Muscle of arm (tissue), 12 donors: Measurements from ENCODE around the gene CHIT1. TPM values are rescaled to one million over a fixed set of nuclear protein-coding genes. Genes with fewer than 3 reads are reported as not detected.
A peak's percentile ranks its signal among the peaks of the same experiment; 100 is the strongest.

Experiments used
- DNase-seq: peaks from one replicate; pipeline ENCODE4 v3.0.0-alpha.2; 2013
- polyA plus RNA-seq, 12 donors: library from polyadenylated mRNA; unstranded; fragments of 120-200 nt; gene quantifications; one replicate each; pipeline ENCODE4 v1.2.1, GENCODE V29; 2013; ENCODE audit not compliant: insufficient read length in 12 of 12

The CHIT1 gene
- polyA plus RNA-seq, 12 donors = 0.20 to 0.91 (median 0.58) TPM; not detected in 2

DNA sequence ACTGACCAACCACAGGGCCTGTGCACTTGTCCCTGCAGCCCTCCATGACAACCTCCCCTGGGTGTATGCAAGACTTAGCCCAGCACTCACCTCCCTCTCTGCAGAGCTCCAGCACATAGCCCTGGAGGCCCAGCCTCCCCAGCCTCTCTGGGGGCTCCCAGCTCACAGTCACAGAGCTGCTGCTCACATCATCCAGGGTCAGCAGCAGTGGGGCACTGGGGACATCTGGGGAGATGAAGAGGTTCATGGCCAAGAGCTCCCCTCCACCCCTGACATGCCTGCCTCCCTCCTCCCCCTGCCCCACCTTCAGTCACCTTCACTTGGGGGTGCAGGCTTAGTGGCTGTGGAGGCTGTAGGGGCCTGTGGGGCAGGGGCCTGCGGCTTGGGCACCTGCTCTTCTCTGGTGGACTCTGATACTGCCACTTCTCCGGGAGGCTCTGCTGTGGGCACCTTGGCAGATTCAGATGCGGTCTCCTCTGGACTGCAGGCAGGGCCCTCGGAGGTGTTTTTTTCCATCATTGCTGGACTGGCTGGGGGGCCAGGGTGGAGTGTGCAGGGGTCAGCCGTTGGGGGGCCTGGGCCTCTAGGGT lies 54.1 kb downstream of the CHIT1 start, which contains the start of gene MYBPH:
MYBPH (minus strand) TSS at position 590 of the 590 bp plus-strand sequence; CDS start at position 519, 71 bp downstream.
- no peak for DNase-seq

DNA sequence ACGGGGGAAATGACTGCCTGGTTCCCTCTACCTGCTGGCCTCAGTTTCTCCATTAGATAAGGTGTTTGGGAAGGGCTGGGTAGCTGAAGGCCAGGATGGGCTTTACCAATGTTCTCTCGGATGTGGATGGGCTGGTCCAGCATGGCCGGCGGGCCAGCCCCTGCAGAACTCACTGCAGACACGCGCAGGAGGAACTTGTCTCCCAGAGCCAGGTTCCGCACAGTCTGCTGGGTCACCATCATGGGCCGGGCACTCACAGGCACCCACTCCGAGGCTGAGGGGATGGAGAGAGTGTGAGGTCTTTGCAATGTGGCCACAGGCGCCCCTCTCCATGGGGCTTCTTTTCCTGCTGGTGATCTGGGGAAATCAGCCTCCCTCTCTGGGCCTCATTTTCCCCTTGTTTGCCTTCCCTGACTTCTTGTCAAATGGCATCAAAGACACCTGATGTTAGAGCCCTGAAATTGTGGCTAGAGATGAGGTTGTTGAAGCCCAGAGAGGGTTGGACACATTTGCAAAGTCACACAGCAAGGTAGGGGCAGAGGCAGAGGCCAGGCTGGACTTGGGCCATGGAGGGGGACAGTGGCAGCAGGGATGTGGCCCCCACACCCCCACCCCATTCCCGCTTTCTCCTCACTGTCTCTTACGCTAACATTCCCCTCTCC lies 55.0 kb downstream of the CHIT1 start:
- no peak for DNase-seq

DNA sequence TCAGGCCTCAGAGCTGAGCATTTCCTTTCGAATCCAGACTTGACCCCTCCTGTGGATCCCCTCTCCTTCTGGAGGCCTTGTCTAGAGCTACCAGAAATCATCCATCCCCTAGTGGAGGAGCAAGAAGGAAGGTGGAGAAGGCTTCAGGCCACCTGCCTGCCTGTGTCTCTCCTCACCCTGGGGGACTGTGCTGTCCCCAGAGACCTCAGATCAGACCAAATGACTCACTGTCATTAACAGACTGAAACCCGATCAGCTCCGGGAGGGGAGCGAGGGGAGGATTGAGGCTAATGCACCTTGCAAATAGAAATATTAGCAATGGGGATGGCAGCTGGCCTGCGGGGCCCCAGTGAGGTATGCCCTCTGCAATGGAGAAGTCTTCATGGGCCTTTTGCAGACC lies 55.9 kb downstream of the CHIT1 start:
- no peak for DNase-seq

DNA sequence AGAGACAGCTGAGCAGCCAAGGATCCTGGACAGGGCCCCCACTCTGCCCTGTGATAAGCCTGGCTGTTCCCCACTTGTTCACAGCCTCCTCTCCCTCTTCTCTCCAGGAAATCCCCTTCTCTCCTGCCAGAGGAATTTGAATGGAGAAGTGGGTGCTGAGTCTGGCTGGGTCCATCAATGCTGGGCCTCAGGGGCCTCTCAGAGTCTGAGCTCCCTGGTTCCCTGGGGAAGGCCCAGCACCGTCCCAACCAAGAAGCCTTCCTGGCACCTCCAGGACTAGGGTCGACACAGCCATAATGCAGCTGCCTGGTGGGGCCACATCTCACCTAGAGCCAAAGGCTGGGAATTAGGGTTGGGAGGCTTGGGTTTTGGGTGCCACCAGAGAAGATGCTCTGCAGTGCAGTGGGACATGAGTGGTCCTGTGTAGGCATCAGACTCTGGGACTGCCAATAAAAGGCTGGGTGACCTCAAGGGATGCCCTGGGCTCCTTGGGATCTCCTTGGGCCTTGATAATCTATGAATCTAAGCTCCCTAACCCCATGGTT lies 56.4 kb downstream of the CHIT1 start:
- DNase-seq = no peak

DNA sequence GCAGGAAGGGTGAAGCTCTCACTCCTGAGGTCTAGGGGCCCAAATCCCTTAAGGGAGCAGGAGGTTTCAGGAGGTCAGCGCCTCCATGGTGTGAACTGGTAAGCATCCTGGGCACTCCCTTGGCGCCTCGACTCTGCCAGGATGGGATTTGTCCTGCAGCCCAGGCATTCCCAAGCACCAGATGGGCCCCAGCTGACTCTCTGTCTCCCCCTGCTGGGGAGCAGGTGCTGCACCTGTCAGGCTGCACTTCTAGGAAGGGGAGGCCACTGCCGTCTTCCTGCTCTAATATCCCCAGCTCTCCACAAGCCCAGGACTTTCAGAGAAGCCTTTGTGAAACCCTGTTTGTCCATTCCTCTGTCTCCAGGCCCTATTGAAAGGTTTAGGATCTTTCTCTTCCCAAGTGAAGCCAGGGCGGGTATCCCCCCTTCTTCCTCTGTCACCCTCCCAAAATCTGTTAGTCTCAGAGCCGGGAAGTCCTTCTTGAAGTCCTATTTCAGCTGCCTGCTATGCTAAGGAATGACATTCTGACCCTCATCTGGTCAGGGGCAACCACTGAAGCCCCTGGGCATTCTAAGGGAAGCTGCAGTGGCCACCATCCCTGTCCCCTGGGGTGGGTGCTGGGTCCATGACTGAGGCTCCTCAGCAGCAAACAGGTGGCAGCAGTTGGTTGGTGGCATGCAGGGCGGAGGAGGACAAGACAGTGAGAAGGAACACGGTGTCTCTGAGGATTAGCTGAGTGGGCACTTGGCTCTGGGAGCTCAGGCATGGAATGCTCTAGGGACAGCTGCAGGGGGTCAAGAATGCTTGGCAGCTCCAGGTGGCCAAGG lies 57.1 kb downstream of the CHIT1 start:
- DNase-seq = peak; percentile 34

DNA sequence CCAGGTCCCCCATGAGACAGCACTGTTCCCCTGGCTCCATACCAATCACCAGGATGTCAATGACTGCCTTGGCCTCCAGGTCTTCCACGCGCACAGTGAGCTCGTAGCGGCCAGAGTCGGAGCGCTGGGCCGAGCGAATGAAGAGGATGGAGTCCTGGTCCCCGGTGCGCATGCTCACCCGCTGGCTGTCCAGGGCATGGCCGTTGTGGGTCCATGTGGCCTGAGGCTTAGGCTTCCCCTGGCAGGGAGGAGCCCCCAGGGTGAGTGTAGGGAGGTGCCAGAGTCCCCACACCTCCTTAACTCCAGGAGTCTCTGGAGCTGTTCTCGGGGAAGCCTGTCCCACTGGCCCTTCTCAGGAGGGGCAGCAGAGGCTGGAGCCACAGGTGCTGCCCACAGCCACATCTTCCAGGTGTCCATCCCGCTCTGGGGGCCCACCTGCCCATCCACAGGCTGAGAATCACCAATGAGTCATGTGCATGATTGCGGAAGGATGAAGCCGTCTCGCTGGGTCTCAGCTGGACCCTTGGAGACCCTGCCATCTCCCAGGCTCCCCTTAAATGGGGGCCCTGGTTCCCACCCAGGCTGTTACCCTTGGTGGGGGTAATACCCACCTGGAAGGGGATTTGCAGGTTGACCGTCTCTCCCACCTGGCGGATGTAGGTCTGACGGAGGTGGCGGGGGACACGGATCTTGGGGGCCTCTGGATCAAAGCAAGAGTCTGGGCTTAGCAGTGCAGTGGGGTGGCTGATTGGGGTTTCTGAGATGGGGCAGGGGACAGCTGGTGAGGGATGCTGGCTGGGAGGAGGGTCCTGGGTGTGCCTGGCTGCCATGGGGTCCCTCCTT lies 57.9 kb downstream of the CHIT1 start:
- no peak for DNase-seq

DNA sequence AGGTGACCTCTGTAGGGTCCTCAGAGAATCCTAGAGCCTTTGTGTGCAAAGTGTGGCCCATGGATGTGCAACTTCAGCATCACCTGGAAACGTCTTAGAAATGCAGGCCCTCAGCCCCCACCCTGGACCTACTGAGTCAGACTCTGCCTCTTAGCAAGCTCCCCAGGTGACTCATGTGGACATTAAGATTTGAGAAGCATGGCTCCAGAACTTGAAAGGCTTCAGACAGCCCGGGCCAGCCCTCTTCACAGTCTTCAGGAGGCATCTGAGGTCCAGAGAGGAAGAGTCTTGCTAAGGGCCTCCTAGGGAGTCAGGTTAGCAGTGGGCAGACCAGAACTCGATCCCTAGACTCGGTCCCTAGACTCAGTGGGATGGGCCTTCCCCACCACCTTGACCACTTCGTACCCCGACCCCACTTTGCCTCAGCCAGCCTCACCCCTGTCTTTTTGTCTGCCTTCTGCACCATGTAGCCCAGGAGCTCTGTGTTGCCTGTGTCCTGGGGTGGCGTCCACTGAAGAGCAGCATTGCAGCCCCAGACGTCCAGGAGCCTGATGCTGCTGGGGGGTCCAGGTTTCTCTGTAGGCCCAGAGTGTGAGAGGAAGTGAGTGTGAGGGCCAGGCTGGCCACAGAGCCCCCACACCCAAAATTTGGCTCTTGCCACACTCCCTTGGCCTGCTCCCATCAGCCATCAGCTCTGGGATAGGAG lies 58.7 kb downstream of the CHIT1 start:
- DNase-seq = no peak

DNA sequence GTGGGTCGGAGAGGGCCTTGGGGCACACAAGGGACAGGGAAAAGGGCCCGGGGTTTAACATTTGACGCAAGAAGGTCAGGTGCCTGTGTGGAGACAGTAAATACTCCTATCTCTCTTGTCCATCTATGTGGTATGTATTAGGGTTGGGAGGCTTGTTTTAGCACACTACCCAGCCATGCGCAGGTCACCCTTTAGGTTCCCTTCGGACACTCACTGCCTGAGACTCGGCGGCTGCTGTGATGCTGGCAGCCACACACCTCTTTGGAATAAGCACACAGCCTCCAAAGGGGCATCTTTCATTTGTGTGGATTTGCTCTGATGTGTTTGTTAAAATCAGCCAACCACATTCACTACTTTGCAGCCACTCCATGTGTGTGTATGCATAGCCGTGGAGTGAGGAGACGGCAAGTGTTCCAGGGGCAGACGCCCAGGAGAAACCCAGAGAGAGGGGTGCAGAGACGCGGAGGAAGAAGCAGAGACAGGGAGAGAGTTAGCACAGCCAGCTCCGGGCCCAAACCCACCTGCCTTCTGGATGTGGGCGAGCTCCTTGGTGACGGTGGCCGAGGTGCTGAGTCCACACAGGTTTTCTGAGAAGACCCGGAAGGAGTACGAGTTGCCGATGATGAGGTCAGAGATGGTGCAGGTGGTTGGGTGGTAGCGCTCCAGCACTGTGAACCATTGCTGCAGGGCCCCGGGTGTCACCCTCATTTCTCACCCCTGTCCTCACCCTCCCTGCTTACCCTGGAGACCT lies 59.5 kb downstream of the CHIT1 start:
- no peak for DNase-seq

DNA sequence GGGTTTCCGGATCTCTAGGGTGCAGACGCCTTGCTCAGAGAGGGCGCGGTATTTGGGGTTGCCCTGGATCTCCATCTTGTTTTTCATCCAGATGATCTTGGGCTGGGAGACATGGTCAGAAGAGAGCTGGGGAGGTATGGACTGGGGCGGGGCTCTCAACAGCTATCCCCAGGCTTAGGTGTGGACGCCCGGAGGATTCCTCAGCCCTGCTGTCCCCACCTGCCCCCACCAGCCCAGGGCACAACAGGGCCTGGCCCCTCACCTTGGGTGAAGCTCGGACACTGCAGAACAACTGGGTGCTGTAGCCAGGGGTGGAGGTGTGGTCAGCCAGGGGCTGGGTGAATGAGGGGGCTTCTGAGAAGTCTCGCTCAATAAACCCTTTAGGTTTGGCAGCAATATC lies 60.5 kb downstream of the CHIT1 start:
- no peak for DNase-seq

DNA sequence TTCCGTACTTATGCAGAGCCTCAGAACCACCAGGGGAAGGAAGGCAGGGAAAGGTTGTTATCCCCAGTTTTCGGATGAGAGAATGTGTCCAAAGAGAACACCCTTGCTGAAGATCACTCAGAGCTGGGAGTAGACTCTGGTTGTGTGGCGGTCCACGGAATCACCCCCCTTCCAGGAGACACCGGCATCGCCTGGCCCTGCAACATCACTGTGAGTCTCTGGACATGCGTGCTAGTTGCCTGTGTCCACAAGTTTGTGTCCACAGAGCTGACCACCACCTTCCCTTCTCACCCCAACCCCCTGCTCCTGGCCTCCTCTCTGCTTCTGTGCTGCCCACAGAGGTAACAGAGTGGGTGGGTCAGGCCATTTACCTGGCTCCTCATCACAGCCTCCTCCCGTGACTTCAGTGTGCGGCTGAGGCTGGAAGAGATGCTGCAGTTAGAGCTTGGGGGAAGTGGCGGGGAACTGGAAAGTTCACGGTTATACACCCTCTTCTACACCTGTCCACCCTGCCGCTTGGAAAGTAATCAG lies 61.2 kb downstream of the CHIT1 start:
- DNase-seq = no peak

DNA sequence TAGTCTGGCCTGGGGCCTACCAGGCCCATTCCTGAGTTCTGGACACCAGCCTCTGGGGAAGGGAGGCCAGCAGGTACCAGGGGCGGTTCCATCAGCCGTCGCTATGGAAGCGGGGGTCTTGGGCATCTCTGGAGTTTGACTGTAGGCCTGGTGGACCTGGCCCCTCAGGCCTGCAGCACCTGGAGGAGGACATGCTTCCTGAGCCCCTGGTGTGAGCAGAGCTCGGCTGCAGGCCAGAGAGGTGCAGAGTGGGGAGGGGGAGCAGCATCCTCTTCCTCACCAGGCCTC lies 61.6 kb downstream of the CHIT1 start:
- DNase-seq = no peak

DNA sequence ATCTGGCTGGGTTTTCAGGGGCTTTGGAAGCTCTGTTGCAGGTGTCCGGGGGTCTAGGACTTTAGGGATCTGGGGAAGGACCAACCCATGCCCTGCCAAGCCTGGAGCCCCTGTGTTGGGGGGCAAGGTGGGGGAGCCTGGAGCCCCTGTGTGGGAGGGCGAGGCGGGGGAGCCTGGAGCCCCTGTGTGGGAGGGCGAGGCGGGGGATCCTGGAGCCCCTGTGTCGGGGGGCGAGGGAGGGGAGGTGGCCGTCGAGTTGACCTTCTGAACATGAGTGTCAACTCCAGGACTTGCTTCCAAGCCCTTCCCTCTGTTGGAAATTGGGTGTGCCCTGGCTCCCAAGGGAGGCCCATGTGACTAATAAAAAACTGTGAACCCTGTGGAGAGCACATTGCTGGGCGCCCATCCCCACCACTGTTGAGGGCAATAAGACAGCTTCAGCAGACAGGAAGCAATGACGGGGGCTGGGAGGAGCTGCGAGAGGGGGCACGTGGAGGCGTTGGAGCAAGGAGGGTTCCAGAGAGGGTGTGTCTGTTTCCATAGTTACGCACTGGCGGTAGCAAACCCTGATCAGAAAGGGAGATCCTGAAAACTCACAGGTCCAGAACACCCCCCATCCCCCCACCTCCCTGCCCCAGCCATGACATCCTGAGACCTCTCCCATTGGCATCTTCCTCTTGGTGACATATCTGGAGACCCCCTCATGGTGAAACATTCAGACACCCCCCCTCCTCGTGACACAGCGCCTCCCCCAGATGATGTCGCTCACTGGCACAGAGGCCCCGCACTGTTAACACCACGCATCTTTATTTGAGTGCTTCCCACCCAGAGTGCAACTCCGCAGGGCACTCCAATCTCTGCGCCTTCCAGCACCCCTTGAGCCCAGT lies 62.2 kb downstream of the CHIT1 start:
- DNase-seq = no peak

DNA sequence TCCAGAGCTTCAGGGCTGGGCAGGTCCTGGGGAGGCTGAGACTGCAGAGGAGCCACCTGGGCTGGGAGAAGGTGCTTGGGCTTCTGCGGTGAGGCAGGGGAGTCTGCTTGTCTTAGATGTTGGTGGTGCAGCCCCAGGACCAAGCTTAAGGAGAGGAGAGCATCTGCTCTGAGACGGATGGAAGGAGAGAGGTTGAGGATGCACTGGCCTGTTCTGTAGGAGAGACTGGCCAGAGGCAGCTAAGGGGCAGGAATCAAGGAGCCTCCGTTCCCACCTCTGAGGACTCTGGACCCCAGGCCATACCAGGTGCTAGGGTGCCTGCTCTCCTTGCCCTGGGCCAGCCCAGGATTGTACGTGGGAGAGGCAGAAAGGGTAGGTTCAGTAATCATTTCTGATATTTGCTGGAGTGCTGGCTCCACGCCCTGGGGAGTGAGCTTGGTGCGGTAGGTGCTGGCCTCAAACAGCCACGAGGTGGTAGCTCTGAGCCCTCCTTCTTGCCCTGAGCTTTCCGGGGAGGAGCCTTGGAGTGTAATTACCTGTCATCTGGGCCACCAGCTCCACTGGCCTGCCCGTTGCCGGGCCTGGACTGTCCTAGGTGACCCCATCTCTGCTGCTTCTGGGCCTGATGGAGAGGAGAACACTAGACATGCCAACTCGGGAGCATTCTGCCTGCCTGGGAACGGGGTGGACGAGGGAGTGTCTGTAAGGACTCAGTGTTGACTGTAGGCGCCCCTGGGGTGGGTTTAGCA lies 63.1 kb downstream of the CHIT1 start:
- DNase-seq = no peak

Other genes with a start within 250 kb of the CHIT1 start
- gene TMEM183A, start 222.3 kb downstream of the CHIT1 start, polyA plus RNA-seq = 10 to 100 TPM in 11 of 12 donors, not detected in 1; 33.4 to 54.2 (median 37.2) TPM
- 10 to 100 TPM in 11 of 12 donors, not detected in 1; 23.9 to 70.8 (median 49.7) TPM for gene PPFIA4, start 203.2 kb downstream of the CHIT1 start, polyA plus RNA-seq
- gene MYOG, start 143.7 kb downstream of the CHIT1 start, polyA plus RNA-seq = 100 to 1,000 TPM; 147 to 598 (median 360) TPM
- 1 to 10 TPM in 10 of 12 donors, not detected in 2; 2.1 to 8.3 (median 3.2) TPM for gene ADORA1, start 101.9 kb downstream of the CHIT1 start, polyA plus RNA-seq
- gene MYBPH, start 53.8 kb downstream of the CHIT1 start, polyA plus RNA-seq = 100 to 1,000 TPM in 11 of 12 donors, not detected in 1; 134 to 423 (median 239) TPM
- gene CHI3L1, start 43.0 kb downstream of the CHIT1 start, polyA plus RNA-seq = 1 to 10 TPM in 3 of 12 donors, under 1 TPM in 7, not detected in 2; 0.16 to 4.6 (median 0.78) TPM
- gene BTG2, start 75.8 kb upstream of the CHIT1 start, polyA plus RNA-seq = 100 to 1,000 TPM in 3 of 12 donors, 10 to 100 TPM in 8, not detected in 1; 63.4 to 246 (median 81.3) TPM
- gene FMOD, start 121.4 kb upstream of the CHIT1 start, polyA plus RNA-seq = 100 to 1,000 TPM in 7 of 12 donors, 10 to 100 TPM in 4, not detected in 1; 58.3 to 225 (median 113) TPM
- gene PRELP, start 246.1 kb upstream of the CHIT1 start, polyA plus RNA-seq = 10 to 100 TPM in 2 of 12 donors, 1 to 10 TPM in 9, not detected in 1; 1.3 to 23.8 (median 2.9) TPM